ENCODE results near the gene EIF1AD.

DNA sequence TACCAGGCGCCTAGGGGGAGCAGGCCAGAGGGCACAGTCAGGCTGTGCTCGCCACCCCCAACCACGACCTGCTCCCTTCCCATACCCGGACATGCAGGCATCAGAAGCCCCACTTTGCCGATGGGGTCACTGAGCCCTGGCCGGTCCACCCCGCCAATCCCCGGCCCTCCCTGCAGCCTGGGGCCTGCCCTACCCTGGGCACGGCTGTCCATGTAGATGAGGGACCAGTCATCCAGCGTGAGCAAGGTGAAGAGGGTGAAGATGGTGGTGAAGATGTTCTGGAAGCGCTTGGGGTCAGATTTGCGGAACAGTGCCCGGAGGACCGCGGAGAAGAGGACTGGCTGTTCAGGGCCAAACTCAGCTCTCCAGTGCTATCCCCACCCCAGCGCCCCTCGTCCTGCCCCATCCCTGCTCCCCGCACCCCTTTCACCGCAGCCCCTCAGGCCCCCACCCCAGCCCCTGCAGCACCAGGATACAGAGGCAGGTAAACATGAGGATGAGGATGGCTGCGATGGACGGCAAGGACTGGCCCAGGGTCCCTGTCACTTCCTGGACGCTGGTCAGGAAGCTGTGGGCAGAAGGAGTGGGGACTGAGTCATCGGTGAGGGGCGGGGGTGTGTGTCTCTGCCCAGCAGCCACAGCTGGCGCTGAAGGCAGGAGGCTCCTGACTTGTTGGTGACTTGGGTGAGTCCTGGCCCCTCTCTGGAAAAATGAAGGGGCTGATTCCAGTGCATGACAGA lies 18.8 kb upstream of the EIF1AD start:
- TF ChIP-seq REST (IDR thresholded peaks at IDR 0.05; ENCODE audit: unreplicated experiment) (no peak), EZH2 (IDR thresholded peaks at IDR 0.05; ENCODE audit: low read depth, unreplicated experiment) (no peak), POLR2AphosphoS5 (IDR thresholded peaks at IDR 0.05; ENCODE audit: low read depth) (no peak), ZNF331 (CRISPR knock-in tag; IDR thresholded peaks at IDR 0.05; ENCODE audit: low read depth) (no peak), JUNB (IDR thresholded peaks at IDR 0.05; ENCODE audit: unreplicated experiment) (no peak), ZNF114 (CRISPR knock-in tag; IDR thresholded peaks at IDR 0.05) (no peak), EZH2phosphoT487 (IDR thresholded peaks at IDR 0.05; ENCODE audit: unreplicated experiment) (no peak), NANOG (IDR thresholded peaks at IDR 0.05; ENCODE audit: borderline replicate concordance) (no peak), ZNF462 (CRISPR knock-in tag; IDR thresholded peaks at IDR 0.05) (no peak), CREB1 (CRISPR knock-in tag; IDR thresholded peaks at IDR 0.05; ENCODE audit: low read depth) (no peak), STAT1 (IDR thresholded peaks at IDR 0.05; ENCODE audit: unreplicated experiment) (no peak)
- TF ChIP-seq, protein P1, sequence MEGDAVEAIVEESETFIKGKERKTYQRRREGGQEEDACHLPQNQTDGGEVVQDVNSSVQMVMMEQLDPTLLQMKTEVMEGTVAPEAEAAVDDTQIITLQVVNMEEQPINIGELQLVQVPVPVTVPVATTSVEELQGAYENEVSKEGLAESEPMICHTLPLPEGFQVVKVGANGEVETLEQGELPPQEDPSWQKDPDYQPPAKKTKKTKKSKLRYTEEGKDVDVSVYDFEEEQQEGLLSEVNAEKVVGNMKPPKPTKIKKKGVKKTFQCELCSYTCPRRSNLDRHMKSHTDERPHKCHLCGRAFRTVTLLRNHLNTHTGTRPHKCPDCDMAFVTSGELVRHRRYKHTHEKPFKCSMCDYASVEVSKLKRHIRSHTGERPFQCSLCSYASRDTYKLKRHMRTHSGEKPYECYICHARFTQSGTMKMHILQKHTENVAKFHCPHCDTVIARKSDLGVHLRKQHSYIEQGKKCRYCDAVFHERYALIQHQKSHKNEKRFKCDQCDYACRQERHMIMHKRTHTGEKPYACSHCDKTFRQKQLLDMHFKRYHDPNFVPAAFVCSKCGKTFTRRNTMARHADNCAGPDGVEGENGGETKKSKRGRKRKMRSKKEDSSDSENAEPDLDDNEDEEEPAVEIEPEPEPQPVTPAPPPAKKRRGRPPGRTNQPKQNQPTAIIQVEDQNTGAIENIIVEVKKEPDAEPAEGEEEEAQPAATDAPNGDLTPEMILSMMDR (conservative IDR thresholded peaks at IDR 0.05; ENCODE audit: low read depth in 2 of 2) = no peak
- TF ChIP-seq, protein P2, sequence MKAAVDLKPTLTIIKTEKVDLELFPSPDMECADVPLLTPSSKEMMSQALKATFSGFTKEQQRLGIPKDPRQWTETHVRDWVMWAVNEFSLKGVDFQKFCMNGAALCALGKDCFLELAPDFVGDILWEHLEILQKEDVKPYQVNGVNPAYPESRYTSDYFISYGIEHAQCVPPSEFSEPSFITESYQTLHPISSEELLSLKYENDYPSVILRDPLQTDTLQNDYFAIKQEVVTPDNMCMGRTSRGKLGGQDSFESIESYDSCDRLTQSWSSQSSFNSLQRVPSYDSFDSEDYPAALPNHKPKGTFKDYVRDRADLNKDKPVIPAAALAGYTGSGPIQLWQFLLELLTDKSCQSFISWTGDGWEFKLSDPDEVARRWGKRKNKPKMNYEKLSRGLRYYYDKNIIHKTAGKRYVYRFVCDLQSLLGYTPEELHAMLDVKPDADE (IDR thresholded peaks at IDR 0.05) = no peak
